Measurements from ENCODE around the gene CRYBA4. TPM values are rescaled to one million over a fixed set of nuclear protein-coding genes. Genes with fewer than 3 reads are reported as not detected.

The CRYBA4 gene
- total RNA-seq (not detected), polyA plus RNA-seq (not detected)
- long read RNA-seq, donor 1 = 0 reads
- long read RNA-seq, donor 2 = 0 reads

- TF ChIP-seq CTCF (IDR thresholded peaks at IDR 0.05) = no peak
- DNase-seq (no peak), ATAC-seq (no peak)
- H3K4me3 ChIP-seq = no peak within 1 kb of the TSS
- H3K27me3 ChIP-seq (ENCODE audit: insufficient read depth in 3 of 3, low read length in 2 of 3) = no peaks in the 10 kb centered on the region
- no peaks in the 10 kb centered on the region for H3K9me3 ChIP-seq
- no peaks in the 10 kb centered on the region for H3K4me1 ChIP-seq
- 69 to 72% (median 70%) methylated on average over 7 of the region's 7 CpGs for WGBS, 3 donors
- intact Hi-C loops (cut with DNase I) = no loop called here
- no peaks in the 10 kb centered on the region for H3K36me3 ChIP-seq (ENCODE audit: insufficient read depth in 1 of 2, low read depth in 1 of 2)
- H3K27ac ChIP-seq = no peak within 1 kb of the TSS
These were observed at the start of gene CRYBA4 for GRCh38 chr22:26621663-26622062. Gene CRYBA4, plus strand, starts transcription at chr22:26621963. Its CDS starts 634 bp downstream, at chr22:26622597.

GRCh38 chr22:26573026-26573662 is 48.6 kb upstream of the CRYBA4 start:
- no peak overlapping the region for H3K4me3 ChIP-seq
- no peak overlapping the region for H3K27ac ChIP-seq
- no peaks in the 10 kb centered on the region for H3K9me3 ChIP-seq
- DNase-seq = peak; percentile 35 to 69
- no peaks in the 10 kb centered on the region for H3K36me3 ChIP-seq (ENCODE audit: insufficient read depth in 1 of 2, low read depth in 1 of 2)
- H3K27me3 ChIP-seq (ENCODE audit: insufficient read depth in 3 of 3, low read length in 2 of 3) = no peaks in the 10 kb centered on the region
- H3K4me1 ChIP-seq = peaks cover 31% of the 10 kb centered on the region
- ATAC-seq = no peak
- intact Hi-C loops (cut with DNase I) = no loop called here
- 71 to 75% (median 74%) methylated on average over 10 of the region's 10 CpGs for WGBS, 3 donors
- TF ChIP-seq CTCF (IDR thresholded peaks at IDR 0.05) = no peak

GRCh38 chr22:26574001-26574723 is 47.6 kb upstream of the CRYBA4 start:
- no peaks in the 10 kb centered on the region for H3K36me3 ChIP-seq (ENCODE audit: insufficient read depth in 1 of 2, low read depth in 1 of 2)
- H3K9me3 ChIP-seq = no peaks in the 10 kb centered on the region
- TF ChIP-seq CTCF (IDR thresholded peaks at IDR 0.05) = no peak
- ATAC-seq = no peak
- no peaks in the 10 kb centered on the region for H3K27me3 ChIP-seq (ENCODE audit: insufficient read depth in 3 of 3, low read length in 2 of 3)
- H3K4me1 ChIP-seq = peaks cover 26% of the 10 kb centered on the region
- intact Hi-C loops (cut with DNase I) = no loop called here
- no peak for DNase-seq
- H3K4me3 ChIP-seq = no peak overlapping the region
- no peak overlapping the region for H3K27ac ChIP-seq
- 84 to 85% (median 85%) methylated on average over 7 of the region's 7 CpGs for WGBS, 3 donors

GRCh38 chr22:26576026-26576680 is 45.6 kb upstream of the CRYBA4 start:
- Histone ChIP-seq H3K36me3 (ENCODE audit: insufficient read depth in 1 of 2, low read depth in 1 of 2) (peaks cover 0 to 1% of the 10 kb centered on the region in 2 donors), H3K4me1 (peaks cover 37% of the 10 kb centered on the region), H3K9me3 (no peaks in the 10 kb centered on the region), H3K27ac (peak overlapping the region; percentile 68), H3K27me3 (ENCODE audit: insufficient read depth in 3 of 3, low read length in 2 of 3) (no peaks in the 10 kb centered on the region), H3K4me3 (peak overlapping the region; percentile 11)
- ATAC-seq (peak in 3 of 4 donors; percentile 67 to 77 (median 69)), DNase-seq (no peak)
- TF ChIP-seq CTCF (IDR thresholded peaks at IDR 0.05) = no peak
- WGBS, 3 donors = 13 to 15% (median 14%) methylated on average over 8 of the region's 8 CpGs
- intact Hi-C loops (cut with DNase I) = no loop called here

All from psoas muscle (tissue), 8 donors.